ENCODE data around the gene NIPAL3.
A peak's percentile ranks its signal among the peaks of the same experiment; 100 is the strongest.

DNA sequence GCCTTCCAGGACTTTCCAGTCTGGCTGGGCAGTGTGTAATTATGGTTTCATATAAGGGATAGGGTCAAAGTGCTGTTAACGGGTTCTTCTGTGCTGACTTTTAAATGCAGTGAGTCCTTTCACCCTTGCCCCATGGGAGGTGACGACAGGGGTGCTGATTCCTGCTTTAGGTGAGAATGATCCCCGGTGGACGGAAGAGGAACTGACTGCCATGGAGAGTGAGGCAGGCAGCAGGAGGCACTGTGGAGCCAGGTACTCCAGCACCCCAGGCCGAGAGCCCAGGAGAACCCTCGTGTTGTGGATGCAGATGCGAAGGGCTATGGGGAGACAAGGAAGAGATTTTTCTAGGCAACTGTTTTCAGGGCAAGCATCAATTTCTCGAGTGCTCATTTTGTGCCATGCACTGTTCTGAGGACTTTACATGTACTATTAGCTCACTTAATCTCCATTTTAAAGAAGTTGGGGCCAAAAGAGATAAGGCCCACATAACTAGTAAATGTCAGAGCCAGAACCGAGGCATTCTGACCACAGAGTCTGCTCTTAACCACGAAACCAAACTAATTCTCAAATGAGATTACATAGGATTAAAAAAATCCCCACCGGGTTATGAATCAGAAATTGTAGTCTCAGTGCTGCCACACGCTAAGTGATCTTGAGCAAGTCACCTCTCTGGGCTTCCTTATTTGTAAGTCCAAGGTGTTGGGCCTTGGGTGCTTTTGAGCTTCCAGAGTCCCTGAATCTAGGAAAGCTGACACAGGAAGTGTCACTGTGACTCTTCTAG lies 30.3 kb upstream of the NIPAL3 start:
- TF ChIP-seq CTCF (IDR thresholded peaks at IDR 0.05) (peak in 1 of 4 experiments; percentile 9), POLR2A (IDR thresholded peaks at IDR 0.05) (no peak)

Measured in gastroesophageal sphincter (tissue), 3 donors.